Left lung (tissue), 10 donors: ENCODE measurements around the gene TLR6. TPM values are rescaled to one million over a fixed set of nuclear protein-coding genes. Genes with fewer than 3 reads are reported as not detected.
"Not testable (repeated sequence)": the region's sequence is repeated elsewhere in the genome, so short reads cannot be mapped to it uniquely, and the experiment has no call there.

Experiments
- ATAC-seq: fragments of 200-7000 bp; cut with Tn5 transposase; one replicate; pipeline ENCODE4 v1.9.1; 2020; ENCODE audit warnings: moderate library complexity
- DNase-seq, 4 donors: peaks; one replicate each; pipeline ENCODE4 v3.0.0-alpha.2; 2013 to 2020
- H3K27ac ChIP-seq, 2 donors: fragments of 200-600 bp; sonication (generic) in 1 of 2; one replicate each; pipeline versions ENCODE4 v1.5.0 to v1.8.0; 2020 to 2021
- H3K27me3 ChIP-seq, 2 donors: fragments of 200-600 bp; sonication (generic) in 1 of 2; one replicate each; pipeline versions ENCODE4 v1.5.0 to v1.8.0; 2020 to 2021
- H3K36me3 ChIP-seq, 2 donors: fragments of 200-600 bp; sonication (generic) in 1 of 2; one replicate each; pipeline versions ENCODE4 v1.5.0 to v1.8.0; 2020 to 2021
- H3K4me1 ChIP-seq, 2 donors: fragments of 200-600 bp; one replicate each; pipeline ENCODE4 v1.8.0; 2021
- H3K4me3 ChIP-seq, 2 donors: fragments of 200-600 bp; sonication (generic) in 1 of 2; one replicate each; pipeline versions ENCODE4 v1.5.0 to v1.8.0; 2020 to 2021; ENCODE audit warnings: mild to moderate bottlenecking in 1 of 2
- H3K9me3 ChIP-seq, 2 donors: fragments of 200-600 bp; sonication (generic) in 1 of 2; one replicate each; pipeline versions ENCODE4 v1.5.0 to v1.8.0; 2020 to 2021
- CTCF ChIP-seq, 2 donors: fragments of 200-600 bp; sonication (generic) in 1 of 2; IDR thresholded peaks; one replicate each; pipeline versions ENCODE4 v1.5.0 to v1.8.0; 2021; ENCODE audit warnings: antibody characterized with exemption in 2 of 2
- intact Hi-C, 2 donors: fragments of 100-400 bp; cut with DNase I; formaldehyde crosslinking; loops; one replicate each; pipeline versions ENCODE4 v1.11.2 to v1.14.2; 2022
- polyA plus RNA-seq, 6 donors: library from polyadenylated mRNA; unstranded; fragments of 120-200 nt; gene quantifications; one replicate each; pipeline ENCODE4 v1.2.1, GENCODE V29; 2013; ENCODE audit not compliant: insufficient read length in 6 of 6
- total RNA-seq, 2 donors: library from RNA; stranded (reverse); fragmentation: NEBNext Ultra II Directional; extraction: Animal tissue kit (Norgen Biotek cat#: 25700); gene quantifications; one replicate each; pipeline ENCODE4 v1.2.1, GENCODE V29; 2021
- donor health status: DM: no; HTN: yes; CAD: no.
- donor health status: DM: no; HTN: no; CAD: no.

TLR6 gene
- total and polyA plus RNA-seq, 8 donors, result 0.96 to 18.1 (median 1.5) TPM

DNA sequence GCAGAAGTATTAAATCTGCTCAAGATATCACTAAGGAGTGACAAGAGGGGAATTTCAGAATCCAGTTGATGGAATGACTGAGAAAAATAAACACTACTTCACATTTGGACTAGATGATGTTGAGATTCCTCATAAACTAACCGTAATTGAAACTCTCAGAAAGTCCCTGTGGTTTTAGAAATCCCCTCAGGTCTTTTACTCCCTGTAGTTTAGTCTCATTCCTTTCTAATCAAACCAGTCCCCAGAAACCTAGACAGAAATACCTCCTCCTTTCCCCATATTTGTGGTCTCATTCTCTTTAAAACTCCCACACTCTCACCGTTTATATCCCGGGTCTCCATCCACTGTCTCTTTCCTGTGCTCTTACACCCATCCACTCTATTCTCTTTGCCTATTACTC lies 37.0 kb downstream of the TLR6 start:
- Histone ChIP-seq H3K9me3 (peaks cover 0 to 4% of the 10 kb centered on the region in 2 donors), H3K27me3 (no peaks in the 10 kb centered on the region), H3K4me1 (peaks cover 0 to 31% of the 10 kb centered on the region in 2 donors), H3K27ac (no peak overlapping the region), H3K36me3 (no peaks in the 10 kb centered on the region), H3K4me3 (no peak overlapping the region)
- no peak for TF ChIP-seq CTCF (IDR thresholded peaks at IDR 0.05)
- no peak for ATAC-seq
- intact Hi-C loops, result no loop called here
- DNase-seq, result no peak

GRCh38 chr4:38818441-38818976 lies 38.1 kb downstream of the TLR6 start:
- Histone ChIP-seq H3K36me3 (no peaks in the 10 kb centered on the region), H3K4me3 (no peak overlapping the region), H3K27me3 (no peaks in the 10 kb centered on the region), H3K27ac (peak overlapping the region in 1 of 2 donors; percentile 23), H3K4me1 (peaks cover 0 to 40% of the 10 kb centered on the region in 2 donors), H3K9me3 (peaks cover 0 to 4% of the 10 kb centered on the region in 2 donors)
- DNase-seq (no peak), ATAC-seq (no peak)
- TF ChIP-seq CTCF (IDR thresholded peaks at IDR 0.05), result no peak
- intact Hi-C loops, result no loop called here

DNA sequence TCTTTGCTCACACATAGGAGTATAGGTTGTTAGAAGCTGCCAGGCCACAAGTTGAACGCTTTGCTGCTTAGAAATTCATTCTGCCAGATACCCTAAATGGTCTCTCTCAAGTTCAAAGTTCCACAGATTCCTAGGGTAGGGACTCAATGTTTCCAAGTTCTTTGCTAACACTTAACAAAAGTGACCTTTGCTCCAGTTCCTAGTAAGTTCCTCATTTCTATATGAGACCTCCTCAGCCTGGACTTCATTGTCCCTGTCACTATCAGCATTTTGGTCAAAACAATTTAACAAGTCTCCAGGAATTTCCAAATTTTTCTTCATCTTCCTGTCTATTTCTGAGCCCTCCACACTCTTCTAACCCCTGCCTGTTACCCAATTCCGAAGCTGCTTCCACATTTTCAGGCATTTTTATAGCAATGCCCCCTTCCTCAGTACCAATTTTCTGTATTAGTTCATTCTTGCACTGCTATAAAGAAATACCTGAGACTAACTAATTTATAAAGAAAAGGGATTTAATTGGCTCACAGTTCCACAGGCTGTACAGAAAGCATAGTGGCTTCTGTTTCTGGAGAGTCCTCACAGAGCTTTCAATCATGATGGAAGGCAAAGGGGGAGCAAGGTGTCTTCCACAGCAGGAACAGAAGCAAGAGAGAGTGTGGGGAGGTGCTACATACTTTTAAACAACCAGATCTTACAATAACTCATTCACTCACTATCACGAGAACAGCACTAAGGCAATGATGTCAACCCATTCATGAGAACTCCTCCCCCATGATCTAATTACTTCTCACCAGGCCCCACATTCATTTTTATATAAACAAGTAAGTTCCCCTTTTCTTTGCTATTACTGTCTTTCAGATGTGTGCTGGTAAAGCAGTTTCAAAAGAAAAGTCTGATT lies 40.5 kb downstream of the TLR6 start:
- H3K9me3 ChIP-seq, result no peaks in the 10 kb centered on the region
- no peak overlapping the region for H3K4me3 ChIP-seq
- TF ChIP-seq CTCF (IDR thresholded peaks at IDR 0.05), result no peak
- H3K27me3 ChIP-seq, result no peaks in the 10 kb centered on the region
- intact Hi-C loops, result no loop called here
- H3K36me3 ChIP-seq, result no peaks in the 10 kb centered on the region
- DNase-seq (no peak), ATAC-seq (peak; percentile 74)
- H3K4me1 ChIP-seq, result peaks cover 0 to 50% of the 10 kb centered on the region in 2 donors
- H3K27ac ChIP-seq, result peak overlapping the region; percentile 36 to 86

DNA sequence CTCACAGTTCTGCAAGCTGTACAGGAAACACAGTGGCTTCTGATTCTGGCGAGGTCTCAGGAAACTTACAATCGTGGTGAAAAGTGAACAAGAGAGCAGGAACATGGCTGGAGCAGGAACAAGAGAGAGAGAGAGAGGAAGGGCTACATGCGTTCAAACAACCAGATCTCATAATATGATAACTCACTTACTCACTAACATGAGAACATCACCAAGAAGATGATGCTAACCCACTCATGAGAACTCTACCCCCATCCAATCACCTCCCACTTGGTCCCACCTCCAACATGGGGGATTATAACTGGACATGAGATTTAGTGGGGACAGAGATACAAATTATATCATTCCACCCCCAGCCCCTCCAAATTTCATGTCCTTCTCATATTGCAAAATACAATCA lies 42.2 kb downstream of the TLR6 start:
- Histone ChIP-seq H3K4me1 (peaks cover 0 to 51% of the 10 kb centered on the region in 2 donors), H3K36me3 (no peaks in the 10 kb centered on the region), H3K27ac (no peak overlapping the region), H3K4me3 (no peak overlapping the region), H3K27me3 (no peaks in the 10 kb centered on the region), H3K9me3 (no peaks in the 10 kb centered on the region)
- DNase-seq, result no peak
- ATAC-seq, result no peak
- intact Hi-C loops, result no loop called here
- no peak for TF ChIP-seq CTCF (IDR thresholded peaks at IDR 0.05)

DNA sequence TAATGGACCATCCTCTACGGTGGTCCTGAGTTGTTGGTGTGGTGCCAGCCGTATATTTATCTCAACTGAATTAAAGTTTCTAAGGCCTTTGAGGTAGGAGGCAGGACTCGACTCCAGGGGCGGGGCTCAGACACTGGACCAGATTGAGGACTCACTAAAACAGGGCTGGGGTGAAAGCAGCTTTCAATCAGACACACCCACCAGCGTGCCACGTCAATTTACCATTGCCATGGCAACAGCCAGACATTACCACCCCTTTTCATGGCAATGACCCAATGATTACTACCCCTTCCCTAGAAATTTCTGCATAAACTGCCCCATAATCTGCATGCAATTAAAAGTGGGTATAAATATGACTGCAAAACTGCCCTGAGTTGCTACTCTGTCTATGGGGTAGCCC lies 45.3 kb downstream of the TLR6 start:
- Histone ChIP-seq H3K9me3 (no peaks in the 10 kb centered on the region), H3K27me3 (no peaks in the 10 kb centered on the region), H3K4me1 (peaks cover 0 to 42% of the 10 kb centered on the region in 2 donors), H3K4me3 (no peak overlapping the region), H3K27ac (no peak overlapping the region), H3K36me3 (no peaks in the 10 kb centered on the region)
- ATAC-seq, result no peak
- TF ChIP-seq CTCF (IDR thresholded peaks at IDR 0.05), result no peak
- intact Hi-C loops, result no loop called here
- no peak for DNase-seq

DNA sequence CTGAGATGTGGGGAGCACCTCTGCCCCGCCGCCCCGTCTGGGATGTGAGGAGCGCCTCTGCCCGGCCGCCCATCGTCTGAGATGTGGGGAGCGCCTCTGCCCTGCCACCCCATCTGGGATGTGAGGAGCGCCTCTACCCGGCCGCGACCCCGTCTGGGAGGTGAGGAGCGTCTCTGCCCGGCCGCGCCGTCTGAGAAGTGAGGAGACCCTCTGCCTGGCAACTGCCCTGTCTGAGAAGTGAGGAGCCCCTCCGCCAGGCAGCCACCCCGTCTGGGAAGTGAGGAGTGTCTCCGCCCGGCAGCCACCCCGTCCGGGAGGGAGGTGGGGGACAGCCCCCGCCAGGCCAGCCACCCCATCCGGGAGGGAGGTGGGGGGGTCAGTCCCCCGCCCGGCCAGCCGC lies 49.2 kb downstream of the TLR6 start:
- not testable (repeated sequence) for H3K9me3 ChIP-seq, ATAC-seq

GRCh38 chr4:38806251-38806650 lies 50.4 kb downstream of the TLR6 start:
- intact Hi-C loops, H3K36me3 ChIP-seq, DNase-seq, H3K27me3 ChIP-seq, H3K9me3 ChIP-seq, H3K4me3 ChIP-seq, ATAC-seq: not testable (repeated sequence)
- Histone ChIP-seq H3K27ac (peak overlapping the region; percentile 79 to 96), H3K4me1 (peaks cover 6 to 46% of the 10 kb centered on the region in 2 donors)

More for the DNA sequence above, 49.2 kb downstream of the TLR6 start:
- H3K27ac ChIP-seq, H3K27me3 ChIP-seq, intact Hi-C loops, H3K4me3 ChIP-seq, DNase-seq, H3K36me3 ChIP-seq: not testable (repeated sequence)
- peaks cover 6 to 38% of the 10 kb centered on the region in 2 donors for H3K4me1 ChIP-seq
